Osteocyte (in vitro differentiated cells): ENCODE results near the gene FRMD6. TPM values are rescaled to one million over a fixed set of nuclear protein-coding genes. Genes with fewer than 3 reads are reported as not detected.
A peak's percentile ranks its signal among the peaks of the same experiment; 100 is the strongest.

Experiments used
- DNase-seq: peaks from one replicate; pipeline ENCODE4 v3.0.0; 2021; ENCODE audit warnings: mixed read lengths; ENCODE audit not compliant: unreplicated experiment; ENCODE audit errors: extremely low spot score
- H3K27ac Mint-ChIP-seq: one replicate; pipeline ENCODE4 v1.8.0; 2021; ENCODE audit warnings: mild to moderate bottlenecking, mixed read lengths; ENCODE audit not compliant: unreplicated experiment
- H3K27me3 Mint-ChIP-seq: one replicate; pipeline ENCODE4 v1.8.0; 2021; ENCODE audit warnings: mixed read lengths; ENCODE audit not compliant: unreplicated experiment
- H3K36me3 Mint-ChIP-seq: one replicate; pipeline ENCODE4 v1.8.0; 2021; ENCODE audit warnings: mixed read lengths; ENCODE audit not compliant: unreplicated experiment
- H3K4me1 Mint-ChIP-seq: one replicate; pipeline ENCODE4 v1.8.0; 2021; ENCODE audit warnings: mixed read lengths; ENCODE audit not compliant: unreplicated experiment
- H3K4me3 Mint-ChIP-seq: one replicate; pipeline ENCODE4 v1.8.0; 2021; ENCODE audit warnings: mild to moderate bottlenecking, moderate library complexity, mixed read lengths; ENCODE audit not compliant: unreplicated experiment
- H3K9me3 Mint-ChIP-seq: one replicate; pipeline ENCODE4 v1.8.0; 2021; ENCODE audit warnings: mixed read lengths; ENCODE audit not compliant: unreplicated experiment
- total RNA-seq: library from RNA; stranded (reverse); gene quantifications from 2 replicates; pipeline ENCODE4 v1.2.1, GENCODE V29; 2021
- TF ChIP-seq, protein P1 (sequence below): fragments of 200-600 bp; sonication (generic); IDR thresholded peaks from 2 replicates; pipeline ENCODE4 v1.5.0; 2021; ENCODE audit warnings: antibody characterized with exemption, mild to moderate bottlenecking, moderate library complexity

The FRMD6 gene
- total RNA-seq, 1 donor from 2014 or later, result 124 TPM

DNA sequence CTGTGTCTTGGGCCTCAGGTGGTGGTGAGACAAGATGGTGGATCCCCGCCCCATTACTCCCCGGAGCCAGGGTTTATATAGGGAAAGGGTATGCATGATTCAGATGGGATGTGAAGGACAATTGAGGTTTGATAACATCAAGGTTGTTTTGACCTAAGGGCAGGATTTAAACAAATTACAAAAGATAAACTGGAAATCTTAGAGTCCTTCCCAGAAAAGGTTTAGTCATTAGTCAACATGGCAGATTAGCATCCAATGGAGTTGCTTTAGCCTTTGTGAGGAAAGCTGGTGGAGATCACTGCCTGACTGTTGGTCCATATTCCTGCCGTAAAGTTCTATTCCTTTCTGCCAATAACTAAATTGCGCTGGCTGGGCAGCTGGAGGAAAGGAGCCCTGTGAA lies 15.6 kb upstream of the FRMD6 start:
- Mint-ChIP-seq H3K4me1 (peaks cover 12% of the 10 kb centered on the region), H3K27ac (no peak overlapping the region), H3K9me3 (peaks cover 4% of the 10 kb centered on the region), H3K36me3 (peaks cover 1% of the 10 kb centered on the region), H3K4me3 (no peak overlapping the region), H3K27me3 (no peaks in the 10 kb centered on the region)
- DNase-seq, result no peak
- TF ChIP-seq, protein P1, sequence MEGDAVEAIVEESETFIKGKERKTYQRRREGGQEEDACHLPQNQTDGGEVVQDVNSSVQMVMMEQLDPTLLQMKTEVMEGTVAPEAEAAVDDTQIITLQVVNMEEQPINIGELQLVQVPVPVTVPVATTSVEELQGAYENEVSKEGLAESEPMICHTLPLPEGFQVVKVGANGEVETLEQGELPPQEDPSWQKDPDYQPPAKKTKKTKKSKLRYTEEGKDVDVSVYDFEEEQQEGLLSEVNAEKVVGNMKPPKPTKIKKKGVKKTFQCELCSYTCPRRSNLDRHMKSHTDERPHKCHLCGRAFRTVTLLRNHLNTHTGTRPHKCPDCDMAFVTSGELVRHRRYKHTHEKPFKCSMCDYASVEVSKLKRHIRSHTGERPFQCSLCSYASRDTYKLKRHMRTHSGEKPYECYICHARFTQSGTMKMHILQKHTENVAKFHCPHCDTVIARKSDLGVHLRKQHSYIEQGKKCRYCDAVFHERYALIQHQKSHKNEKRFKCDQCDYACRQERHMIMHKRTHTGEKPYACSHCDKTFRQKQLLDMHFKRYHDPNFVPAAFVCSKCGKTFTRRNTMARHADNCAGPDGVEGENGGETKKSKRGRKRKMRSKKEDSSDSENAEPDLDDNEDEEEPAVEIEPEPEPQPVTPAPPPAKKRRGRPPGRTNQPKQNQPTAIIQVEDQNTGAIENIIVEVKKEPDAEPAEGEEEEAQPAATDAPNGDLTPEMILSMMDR, result no peak

GRCh38 chr14:51638071-51638944 lies 13.4 kb upstream of the FRMD6 start:
- Mint-ChIP-seq H3K4me1 (peaks cover 12% of the 10 kb centered on the region), H3K36me3 (peaks cover 15% of the 10 kb centered on the region), H3K27me3 (no peaks in the 10 kb centered on the region), H3K4me3 (no peak overlapping the region), H3K9me3 (no peaks in the 10 kb centered on the region), H3K27ac (peak overlapping the region; percentile 57)
- DNase-seq, result no peak
- TF ChIP-seq, protein P1, result no peak

DNA sequence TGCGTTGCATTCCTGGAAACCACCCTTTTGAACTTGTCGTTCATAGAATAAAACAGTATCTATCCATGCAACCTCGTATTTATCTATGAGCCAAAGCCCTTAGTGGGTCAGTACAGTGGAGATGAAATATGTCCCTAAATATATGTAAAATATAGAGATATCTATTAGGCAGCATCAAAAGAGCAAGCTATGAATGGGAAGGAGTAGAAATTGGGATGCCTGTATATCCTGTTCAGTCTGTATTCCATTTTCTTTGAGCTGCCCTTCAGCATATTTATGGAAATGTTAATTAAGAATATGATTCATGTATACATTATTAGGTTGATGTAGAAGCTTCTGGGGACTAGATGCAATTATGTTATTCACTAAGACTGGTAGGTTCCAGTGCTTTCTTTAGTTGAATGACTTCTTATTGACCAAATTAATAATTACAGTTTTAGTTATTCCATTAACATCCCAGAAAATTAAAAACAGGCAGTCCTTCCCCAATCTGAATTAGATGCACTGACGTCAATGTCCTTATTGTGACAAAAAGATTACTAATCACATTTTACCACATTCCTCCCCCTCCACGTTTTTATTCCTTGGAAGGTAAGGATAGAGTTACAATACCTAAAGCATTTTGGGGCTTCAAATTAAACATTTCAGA lies 11.9 kb upstream of the FRMD6 start:
- no peak overlapping the region for H3K27ac Mint-ChIP-seq
- no peaks in the 10 kb centered on the region for H3K9me3 Mint-ChIP-seq
- H3K4me1 Mint-ChIP-seq, result peaks cover 14% of the 10 kb centered on the region
- DNase-seq, result no peak
- no peak overlapping the region for H3K4me3 Mint-ChIP-seq
- TF ChIP-seq, protein P1, result no peak
- peaks cover 15% of the 10 kb centered on the region for H3K36me3 Mint-ChIP-seq
- no peaks in the 10 kb centered on the region for H3K27me3 Mint-ChIP-seq

DNA sequence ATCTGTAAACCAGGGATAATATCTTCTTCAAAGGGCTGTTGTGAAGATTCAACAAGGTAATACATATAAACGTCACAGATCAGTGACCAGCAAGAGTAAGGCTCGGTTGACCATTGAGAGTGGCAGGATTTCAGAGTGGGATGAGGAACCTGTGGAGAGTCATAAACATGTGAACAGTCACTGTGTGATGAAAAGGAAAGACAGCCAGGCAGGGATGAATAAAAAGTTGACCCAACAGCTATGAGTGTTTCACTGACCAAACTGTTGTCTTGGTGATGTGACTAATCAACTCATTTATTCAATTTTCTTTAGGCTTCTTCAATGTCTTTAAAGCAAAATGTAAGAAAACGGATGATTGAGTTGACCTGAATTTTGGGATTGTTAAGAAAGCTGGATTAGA lies 8.6 kb upstream of the FRMD6 start:
- Mint-ChIP-seq H3K27me3 (no peaks in the 10 kb centered on the region), H3K4me3 (no peak overlapping the region), H3K27ac (no peak overlapping the region), H3K36me3 (peaks cover 15% of the 10 kb centered on the region), H3K4me1 (peaks cover 13% of the 10 kb centered on the region), H3K9me3 (no peaks in the 10 kb centered on the region)
- TF ChIP-seq, protein P1, result no peak
- DNase-seq, result no peak
